ENCODE results near the gene SMCO2. TPM values are rescaled to one million over a fixed set of nuclear protein-coding genes. Genes with fewer than 3 reads are reported as not detected.

Gene SMCO2
- total RNA-seq, 1 donor from 2014 or later: not detected

DNA sequence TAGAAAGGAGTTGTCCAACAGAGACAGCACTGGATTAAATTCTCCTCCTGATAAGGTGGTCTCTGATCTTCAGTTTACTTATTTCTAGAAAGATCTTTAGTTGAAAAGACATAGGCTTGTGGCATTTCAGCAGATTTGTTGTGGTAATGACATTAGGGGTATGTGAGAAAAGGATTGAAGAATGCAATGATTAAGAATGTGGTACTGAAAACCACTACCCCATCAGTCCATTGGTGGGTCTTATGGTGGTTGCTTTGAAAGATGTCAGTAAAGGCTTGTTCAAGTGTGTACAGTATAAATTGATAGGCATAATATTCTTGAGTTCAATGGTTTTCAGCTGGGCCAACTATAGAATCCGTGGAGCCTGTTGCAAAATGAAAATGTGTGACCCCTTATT, 88.2 kb downstream of the SMCO2 start:
- Histone ChIP-seq H3K4me3 (no peak overlapping the region), H3K36me3 (peaks cover 0 to 11% of the 10 kb centered on the region in 2 donors), H3K9me3 (no peaks in the 10 kb centered on the region), H3K27me3 (no peaks in the 10 kb centered on the region), H3K27ac (peak overlapping the region; percentile 10 to 20), H3K4me1 (peaks cover 9 to 33% of the 10 kb centered on the region in 2 donors)
- intact Hi-C loops (cut with DNase I): no loop called here
- no peak for DNase-seq (ENCODE audit: low spot score in 2 of 2)
- TF ChIP-seq, protein P1, sequence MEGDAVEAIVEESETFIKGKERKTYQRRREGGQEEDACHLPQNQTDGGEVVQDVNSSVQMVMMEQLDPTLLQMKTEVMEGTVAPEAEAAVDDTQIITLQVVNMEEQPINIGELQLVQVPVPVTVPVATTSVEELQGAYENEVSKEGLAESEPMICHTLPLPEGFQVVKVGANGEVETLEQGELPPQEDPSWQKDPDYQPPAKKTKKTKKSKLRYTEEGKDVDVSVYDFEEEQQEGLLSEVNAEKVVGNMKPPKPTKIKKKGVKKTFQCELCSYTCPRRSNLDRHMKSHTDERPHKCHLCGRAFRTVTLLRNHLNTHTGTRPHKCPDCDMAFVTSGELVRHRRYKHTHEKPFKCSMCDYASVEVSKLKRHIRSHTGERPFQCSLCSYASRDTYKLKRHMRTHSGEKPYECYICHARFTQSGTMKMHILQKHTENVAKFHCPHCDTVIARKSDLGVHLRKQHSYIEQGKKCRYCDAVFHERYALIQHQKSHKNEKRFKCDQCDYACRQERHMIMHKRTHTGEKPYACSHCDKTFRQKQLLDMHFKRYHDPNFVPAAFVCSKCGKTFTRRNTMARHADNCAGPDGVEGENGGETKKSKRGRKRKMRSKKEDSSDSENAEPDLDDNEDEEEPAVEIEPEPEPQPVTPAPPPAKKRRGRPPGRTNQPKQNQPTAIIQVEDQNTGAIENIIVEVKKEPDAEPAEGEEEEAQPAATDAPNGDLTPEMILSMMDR (IDR thresholded peaks at IDR 0.05): no peak

DNA sequence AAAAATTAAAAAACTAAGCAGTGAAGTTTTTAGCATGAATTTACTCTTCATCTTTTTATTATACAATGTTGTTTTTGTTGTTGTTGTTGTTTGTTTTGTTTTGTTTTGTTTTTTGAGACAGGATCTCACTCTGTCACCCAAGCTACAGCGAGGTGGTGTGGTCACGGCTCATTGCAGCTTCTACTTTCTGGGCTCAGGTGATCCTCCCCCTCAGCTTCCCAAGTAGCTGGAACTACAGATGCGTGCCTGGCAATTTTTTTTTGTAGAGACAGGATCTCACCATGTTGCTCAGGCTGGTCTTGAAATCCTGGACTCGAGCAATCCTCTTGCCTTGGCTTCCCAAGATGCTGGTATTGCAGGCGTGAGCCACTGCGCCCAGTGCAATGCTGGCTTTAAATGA, 88.8 kb downstream of the SMCO2 start:
- intact Hi-C loops (cut with DNase I): no loop called here
- Histone ChIP-seq H3K27ac (no peak overlapping the region), H3K36me3 (peaks cover 0 to 11% of the 10 kb centered on the region in 2 donors), H3K9me3 (no peaks in the 10 kb centered on the region), H3K27me3 (no peaks in the 10 kb centered on the region), H3K4me1 (peaks cover 9 to 33% of the 10 kb centered on the region in 2 donors), H3K4me3 (no peak overlapping the region)
- TF ChIP-seq, protein P1 (IDR thresholded peaks at IDR 0.05): no peak
- no peak for DNase-seq (ENCODE audit: low spot score in 2 of 2)

DNA sequence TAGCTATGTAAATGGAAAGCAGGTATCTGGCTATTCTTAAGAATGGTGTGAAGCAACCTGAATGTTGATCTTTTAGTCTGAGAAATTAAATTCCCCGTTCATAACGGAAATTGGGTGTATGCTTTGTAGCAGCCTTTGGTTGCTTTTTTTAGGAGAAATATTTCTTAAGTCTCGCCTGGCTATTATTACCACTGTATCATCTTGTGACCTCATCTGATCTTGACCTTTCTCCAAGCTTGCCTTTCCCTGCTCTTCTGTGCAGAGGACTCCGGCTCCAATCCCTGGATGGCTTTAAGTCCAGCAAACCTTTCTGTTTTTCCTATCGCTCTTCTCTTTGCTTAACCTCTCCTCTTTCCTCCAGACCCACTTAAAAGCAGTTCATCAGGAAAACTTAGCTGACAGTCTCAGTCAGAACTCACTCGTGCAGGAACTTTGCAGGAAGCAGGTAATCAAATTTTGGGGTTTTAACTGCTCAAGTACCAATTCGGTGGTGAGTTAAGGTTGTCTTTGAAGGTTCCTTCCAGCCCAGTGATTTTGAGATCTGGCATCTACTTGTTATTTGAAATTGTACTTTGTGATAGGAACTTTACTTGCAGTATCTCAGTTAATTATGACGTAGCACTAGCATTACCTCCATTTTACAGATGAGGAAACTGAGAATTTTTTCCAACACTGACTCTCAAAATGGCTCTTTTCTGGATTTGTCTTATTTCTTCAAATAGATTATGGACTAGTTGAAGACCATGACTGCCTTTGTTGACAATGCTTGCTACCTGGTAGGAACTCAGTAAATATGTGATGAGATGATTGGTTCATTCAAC, 91.5 kb downstream of the SMCO2 start:
- intact Hi-C loops (cut with DNase I): no loop called here
- Histone ChIP-seq H3K36me3 (peaks cover 0 to 11% of the 10 kb centered on the region in 2 donors), H3K4me3 (peak overlapping the region in 1 of 2 donors; percentile 30), H3K4me1 (peaks cover 15 to 49% of the 10 kb centered on the region in 2 donors), H3K27ac (peak overlapping the region; percentile 81 to 83), H3K27me3 (no peaks in the 10 kb centered on the region), H3K9me3 (no peaks in the 10 kb centered on the region)
- DNase-seq (ENCODE audit: low spot score in 2 of 2): no peak
- TF ChIP-seq, protein P1 (IDR thresholded peaks at IDR 0.05): no peak

DNA sequence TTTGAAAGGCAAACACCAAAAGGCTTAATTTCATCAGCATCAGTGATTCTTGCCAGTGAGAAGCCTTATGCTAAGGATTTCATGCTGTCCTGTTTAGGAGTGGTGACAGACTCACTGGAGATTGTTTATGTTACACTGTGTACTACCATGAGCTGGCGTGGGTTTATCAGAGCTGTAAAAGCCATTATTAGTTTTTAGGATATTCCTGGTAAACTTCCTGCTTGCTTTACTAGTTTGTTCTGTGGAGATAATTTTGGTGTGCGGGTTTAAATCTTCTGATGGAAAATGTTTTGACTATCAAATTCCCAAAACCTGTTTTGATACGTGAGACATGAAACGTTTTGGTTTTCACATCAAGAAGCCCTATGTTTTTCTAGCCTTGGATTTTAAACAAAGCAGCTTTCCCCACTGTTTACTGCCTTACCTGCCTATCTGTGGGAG, 92.7 kb downstream of the SMCO2 start:
- TF ChIP-seq, protein P1 (IDR thresholded peaks at IDR 0.05): no peak
- Histone ChIP-seq H3K27me3 (no peaks in the 10 kb centered on the region), H3K27ac (peak overlapping the region; percentile 81 to 83), H3K4me3 (no peak overlapping the region), H3K4me1 (peaks cover 15 to 52% of the 10 kb centered on the region in 2 donors), H3K36me3 (peaks cover 0 to 11% of the 10 kb centered on the region in 2 donors), H3K9me3 (no peaks in the 10 kb centered on the region)
- no peak for DNase-seq (ENCODE audit: low spot score in 2 of 2)
- intact Hi-C loops (cut with DNase I): no loop called here

DNA sequence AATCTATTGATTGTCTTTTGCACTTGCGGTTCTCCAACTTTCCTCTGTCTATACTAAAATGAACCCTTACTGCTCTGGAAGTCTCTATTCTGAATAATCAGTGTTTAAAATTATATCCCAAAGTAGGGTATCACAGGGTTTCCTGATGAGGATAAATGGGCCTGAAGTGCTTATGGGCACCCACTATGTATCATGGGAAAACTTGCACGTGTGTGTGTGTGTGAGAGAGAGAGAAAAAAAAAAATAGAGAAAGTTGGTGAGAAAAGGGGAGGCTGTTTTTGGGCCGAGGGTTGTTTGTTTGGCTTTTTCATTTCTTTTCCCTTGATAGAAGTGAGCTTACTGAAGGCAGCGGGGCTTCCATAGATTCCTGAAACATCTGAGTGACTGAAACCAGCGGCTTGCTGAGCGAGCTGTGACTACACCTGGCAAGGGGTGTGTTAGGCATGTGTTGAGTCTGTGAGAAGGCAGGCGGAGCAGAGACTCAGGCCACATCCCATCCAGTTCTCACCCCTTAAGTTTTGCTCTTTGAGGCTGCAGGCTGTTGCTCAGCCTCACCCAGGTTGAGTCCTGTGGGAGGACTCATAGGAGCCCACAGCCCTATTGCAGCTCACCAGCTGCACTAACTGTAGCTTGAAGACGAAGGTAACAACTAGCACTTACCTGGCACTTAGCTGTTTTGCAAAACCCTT, 94.6 kb downstream of the SMCO2 start:
- Histone ChIP-seq H3K36me3 (peaks cover 0 to under 1% of the 10 kb centered on the region in 2 donors), H3K4me3 (no peak overlapping the region), H3K9me3 (no peaks in the 10 kb centered on the region), H3K27ac (peak overlapping the region in 1 of 2 donors; percentile 35), H3K27me3 (no peaks in the 10 kb centered on the region), H3K4me1 (peaks cover 18 to 66% of the 10 kb centered on the region in 2 donors)
- DNase-seq (ENCODE audit: low spot score in 2 of 2): no peak
- intact Hi-C loops (cut with DNase I): no loop called here
- TF ChIP-seq, protein P1 (IDR thresholded peaks at IDR 0.05): no peak
